Esophagus mucosa (tissue), 1 donor: Measurements from ENCODE around the gene PHETA1. TPM values are rescaled to one million over a fixed set of nuclear protein-coding genes. Genes with fewer than 3 reads are reported as not detected.

Experiments used
- ATAC-seq: fragments of 200-7000 bp; cut with Tn5 transposase; one replicate; pipeline ENCODE4 v1.9.1; 2020
- total RNA-seq: library from RNA; stranded (reverse); gene quantifications from one replicate; pipeline ENCODE4 v1.2.4, GENCODE V29; 2023
- donor health status: DM: yes; HTN: yes; CAD: no.

The PHETA1 gene
- total RNA-seq, 1 donor from 2014 or later = 9.2 TPM

- ATAC-seq = peak; percentile 23
Observed at GRCh38 chr12:111320258-111321050, 48.4 kb downstream of the PHETA1 start.

GRCh38 chr12:111319600-111320257, 49.2 kb downstream of the PHETA1 start:
- no peak for ATAC-seq

- ATAC-seq = no peak
Observed at GRCh38 chr12:111318450-111318849, 50.4 kb downstream of the PHETA1 start.

- no peak for ATAC-seq
Observed at GRCh38 chr12:111316671-111317070, 52.2 kb downstream of the PHETA1 start.

- no peak for ATAC-seq
Observed at GRCh38 chr12:111314953-111315539, 53.8 kb downstream of the PHETA1 start.

- peak; percentile 48 for ATAC-seq
Observed at GRCh38 chr12:111313833-111314259, 55.0 kb downstream of the PHETA1 start.

GRCh38 chr12:111312708-111313107, 56.2 kb downstream of the PHETA1 start:
- ATAC-seq = peak; percentile 68

GRCh38 chr12:111312016-111312415, 56.9 kb downstream of the PHETA1 start:
- no peak for ATAC-seq

GRCh38 chr12:111311011-111311410, 57.9 kb downstream of the PHETA1 start:
- no peak for ATAC-seq

Other genes with a start within 250 kb of the PHETA1 start
- gene SH2B3, start 36.8 kb upstream of the PHETA1 start, total RNA-seq = 1.8 TPM
- 22.2 TPM for gene ATXN2, start 230.2 kb upstream of the PHETA1 start, total RNA-seq